GM18517 (cell line): ENCODE data around the gene SETD2.
"Not testable (repeated sequence)": the region's sequence is repeated elsewhere in the genome, so short reads cannot be mapped to it uniquely, and the experiment has no call there.

Experiments
- ATAC-seq: cut with Tn5 transposase; IDR thresholded peaks from one replicate; pipeline ENCODE4 v1.9.1; 2021; ENCODE audit warnings: mild to moderate bottlenecking, moderate library complexity; ENCODE audit not compliant: unreplicated experiment

SETD2 gene

DNA sequence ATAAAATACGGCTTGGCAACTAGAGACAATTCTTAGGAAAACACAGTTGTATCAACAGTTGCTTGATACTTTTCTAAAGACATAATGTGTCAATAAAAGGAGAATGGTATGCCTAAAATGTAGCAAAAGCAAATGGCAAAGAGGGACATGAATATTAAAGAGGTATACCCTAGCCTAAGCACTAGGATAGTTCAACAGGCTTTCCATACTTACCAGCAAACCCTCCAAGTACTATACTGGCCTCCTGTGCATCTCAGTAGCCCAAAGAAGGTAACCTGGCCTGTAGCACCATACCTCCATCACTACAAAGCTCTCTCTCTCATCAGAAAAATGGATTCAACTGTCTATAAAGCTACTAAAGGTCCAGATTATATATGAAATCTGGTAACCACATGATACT, 7.5 kb downstream of the SETD2 start:
- no peak for ATAC-seq

- no peak for ATAC-seq
Observed at GRCh38 chr3:47152578-47152977, 11.3 kb downstream of the SETD2 start.

DNA sequence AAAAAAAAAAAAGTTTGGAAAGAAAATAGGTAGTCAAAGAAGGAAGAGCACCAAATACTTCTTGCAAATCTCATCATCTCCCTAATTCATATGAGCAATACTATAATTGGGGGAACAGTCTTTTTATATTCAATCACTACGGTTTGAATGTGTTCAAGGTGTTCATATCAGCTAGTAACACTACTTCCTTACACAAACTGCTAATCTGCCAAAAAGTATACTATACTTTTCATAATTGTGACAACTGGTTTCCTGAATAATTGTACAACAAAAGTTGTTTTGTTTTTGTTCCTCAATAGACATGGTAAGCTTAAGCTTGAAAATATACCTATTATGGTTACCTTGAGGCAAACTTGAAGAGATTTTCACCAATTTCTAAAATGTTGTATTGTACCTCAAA, 12.1 kb downstream of the SETD2 start:
- no peak for ATAC-seq

- ATAC-seq = no peak
Observed at GRCh38 chr3:47149339-47149933, 14.5 kb downstream of the SETD2 start.

DNA sequence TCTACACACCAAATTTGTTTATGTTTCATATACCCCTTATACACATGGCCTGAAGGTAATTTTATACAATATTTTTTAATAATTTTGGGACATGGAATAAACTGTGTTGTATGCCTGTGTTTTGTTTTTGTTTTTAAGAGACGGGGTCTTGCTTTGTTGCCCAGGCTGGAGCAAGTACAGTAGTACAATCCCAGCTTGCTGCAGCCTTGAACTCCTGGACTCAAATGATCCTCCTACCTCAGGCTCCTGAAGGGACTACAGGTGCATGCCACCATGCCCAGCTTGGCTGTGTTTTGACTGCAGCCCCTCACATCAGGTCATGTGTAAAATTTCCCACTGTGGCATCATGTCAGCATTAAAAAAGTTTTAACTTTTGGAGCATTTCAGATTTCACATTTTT, 18.6 kb downstream of the SETD2 start:
- no peak for ATAC-seq

DNA sequence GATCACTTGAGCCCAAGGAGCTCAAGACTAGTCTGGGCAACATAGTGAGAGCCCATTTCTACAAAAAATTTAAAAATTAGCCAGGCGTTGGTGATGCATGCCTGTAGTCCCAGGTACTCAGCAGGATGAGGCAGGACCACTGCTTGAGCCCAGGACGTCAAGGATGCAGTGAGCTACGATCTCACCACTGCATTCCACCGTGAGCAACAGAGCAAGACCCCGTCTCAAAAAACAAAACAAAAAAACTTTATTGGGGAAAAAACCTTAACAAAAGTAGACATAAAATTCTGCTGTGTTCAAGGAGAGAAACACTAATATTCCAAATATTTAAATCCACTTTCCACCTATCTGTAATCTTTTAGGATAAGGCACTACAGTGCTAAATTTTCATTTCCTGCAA, 20.8 kb downstream of the SETD2 start:
- ATAC-seq = no peak

DNA sequence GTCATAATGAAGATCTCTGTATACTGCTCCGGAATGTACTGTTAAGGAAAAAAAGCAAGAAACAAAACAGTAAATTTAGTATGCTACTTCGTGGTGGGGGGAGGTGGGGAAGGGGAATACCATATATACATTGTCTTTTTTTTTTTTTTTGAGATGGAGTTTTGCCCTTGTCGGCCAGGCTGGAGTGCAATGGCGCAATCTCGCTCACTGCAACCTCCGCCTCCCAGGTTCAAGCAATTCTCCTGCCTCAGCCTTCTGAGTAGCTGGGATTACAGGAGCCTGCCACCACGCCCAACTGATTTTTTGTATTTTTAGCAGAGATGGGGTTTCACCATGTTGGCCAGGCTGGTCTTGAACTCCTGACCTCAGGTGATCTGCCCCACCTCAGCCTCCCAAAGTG, 21.4 kb downstream of the SETD2 start:
- ATAC-seq = not testable (repeated sequence)

DNA sequence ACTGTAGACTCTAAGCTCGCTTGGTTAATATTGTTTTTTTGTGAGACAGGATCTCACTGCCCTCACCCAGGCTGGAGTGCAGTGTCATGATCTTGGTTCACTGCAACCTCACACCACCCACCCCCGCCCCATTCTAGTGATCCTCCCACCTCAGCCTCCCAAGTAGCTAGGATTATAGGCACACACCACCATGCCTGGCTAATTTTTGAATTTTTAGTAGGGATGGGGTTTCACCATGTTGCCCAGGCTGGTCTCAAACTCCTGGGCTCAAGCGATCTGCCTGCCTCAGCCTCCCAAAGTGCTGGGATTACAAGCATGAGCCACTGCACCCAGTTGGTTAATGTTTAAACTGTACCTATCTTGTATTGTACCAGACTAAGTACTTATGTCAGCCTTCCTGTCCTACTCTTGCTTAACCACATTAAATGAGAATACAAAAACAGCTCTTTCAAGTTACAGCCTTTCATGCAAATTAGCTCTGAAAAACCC, 22.9 kb downstream of the SETD2 start:
- peak; percentile 94 for ATAC-seq

- ATAC-seq = not testable (repeated sequence)
Observed at GRCh38 chr3:47140553-47140952, 23.4 kb downstream of the SETD2 start.

DNA sequence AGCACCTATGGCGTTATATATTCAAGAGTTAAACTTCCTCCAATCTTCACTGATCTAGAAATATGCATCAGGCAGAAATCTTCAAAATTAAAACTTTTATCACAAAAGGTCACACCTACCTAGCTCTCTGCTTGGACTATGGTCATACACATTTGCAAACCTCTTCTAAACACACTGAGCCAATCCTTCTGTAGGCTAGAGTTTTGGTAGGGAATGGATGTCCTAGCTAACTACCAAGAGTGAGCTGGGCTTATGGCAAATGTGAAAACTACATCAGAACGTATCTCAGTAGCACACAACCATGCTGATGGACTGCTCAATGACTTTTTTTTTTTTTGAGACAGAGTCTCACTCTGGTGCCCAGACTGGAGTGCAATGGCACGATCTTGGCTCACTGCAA, 29.6 kb downstream of the SETD2 start:
- no peak for ATAC-seq

GRCh38 chr3:47133641-47134040, 30.3 kb downstream of the SETD2 start:
- ATAC-seq = no peak

DNA sequence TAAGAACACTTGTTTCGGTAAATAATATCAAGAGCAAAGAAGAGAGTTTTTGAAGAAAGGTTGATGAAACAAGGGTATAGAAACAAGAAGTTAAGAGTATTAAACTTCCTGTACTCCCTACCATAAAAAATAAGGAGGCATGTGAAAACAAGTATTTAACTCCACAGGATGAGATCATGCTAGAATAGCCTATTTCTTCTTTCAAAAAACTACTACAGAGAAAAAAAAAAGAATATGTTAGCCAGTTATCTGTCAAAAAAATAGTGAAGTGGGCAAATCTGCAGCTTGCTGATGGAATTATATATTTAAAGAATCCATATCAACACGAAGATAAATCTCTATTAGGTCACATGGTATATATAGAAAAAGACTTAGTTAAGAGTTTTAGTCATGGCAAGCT, 33.4 kb downstream of the SETD2 start:
- ATAC-seq = no peak

GRCh38 chr3:47128137-47128536, 35.8 kb downstream of the SETD2 start:
- no peak for ATAC-seq

- no peak for ATAC-seq
Observed at GRCh38 chr3:47123857-47124256, 40.1 kb downstream of the SETD2 start.

DNA sequence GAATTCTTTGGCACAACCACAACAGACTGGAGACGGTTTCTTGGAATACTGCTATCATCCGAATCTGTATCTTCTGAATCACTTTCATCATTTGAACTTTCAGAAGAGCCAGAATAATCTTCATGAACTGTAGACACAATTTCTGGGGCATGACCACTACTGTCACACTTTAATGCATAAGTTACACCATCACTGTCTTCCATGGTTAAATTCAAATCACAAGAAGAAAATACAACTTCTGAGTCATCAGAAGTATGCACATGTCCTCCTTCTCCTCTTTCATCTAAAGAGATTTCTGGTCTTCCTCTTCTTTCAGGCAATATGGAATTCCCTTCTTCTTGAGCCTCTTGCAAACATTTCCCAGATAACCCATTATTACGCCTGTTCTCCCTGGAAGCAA, 42.5 kb downstream of the SETD2 start:
- no peak for ATAC-seq

GRCh38 chr3:47120138-47120537, 43.8 kb downstream of the SETD2 start:
- no peak for ATAC-seq

- not testable (repeated sequence) for ATAC-seq
Observed at GRCh38 chr3:47119387-47119786, 44.5 kb downstream of the SETD2 start.

GRCh38 chr3:47117807-47118364, 46.0 kb downstream of the SETD2 start:
- no peak for ATAC-seq

DNA sequence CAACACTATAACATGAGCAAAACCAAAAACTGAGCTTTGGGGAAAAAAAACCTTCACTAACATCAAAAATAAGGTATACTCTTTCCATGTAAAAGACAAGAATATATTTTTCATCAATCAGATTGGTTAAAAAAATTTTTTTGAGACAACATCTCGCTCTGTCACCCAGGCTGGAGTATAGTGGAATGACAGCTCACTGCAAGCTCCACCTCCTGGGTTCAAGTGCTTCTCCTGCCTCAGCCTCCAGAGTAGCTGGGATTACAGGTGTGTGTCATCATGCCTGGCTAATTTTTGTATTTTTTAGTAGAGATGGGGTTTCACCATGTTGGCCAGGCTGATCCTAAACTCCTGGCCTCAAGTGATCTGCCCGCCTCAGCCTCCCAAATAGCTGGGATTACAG, 48.4 kb downstream of the SETD2 start:
- ATAC-seq = not testable (repeated sequence)

DNA sequence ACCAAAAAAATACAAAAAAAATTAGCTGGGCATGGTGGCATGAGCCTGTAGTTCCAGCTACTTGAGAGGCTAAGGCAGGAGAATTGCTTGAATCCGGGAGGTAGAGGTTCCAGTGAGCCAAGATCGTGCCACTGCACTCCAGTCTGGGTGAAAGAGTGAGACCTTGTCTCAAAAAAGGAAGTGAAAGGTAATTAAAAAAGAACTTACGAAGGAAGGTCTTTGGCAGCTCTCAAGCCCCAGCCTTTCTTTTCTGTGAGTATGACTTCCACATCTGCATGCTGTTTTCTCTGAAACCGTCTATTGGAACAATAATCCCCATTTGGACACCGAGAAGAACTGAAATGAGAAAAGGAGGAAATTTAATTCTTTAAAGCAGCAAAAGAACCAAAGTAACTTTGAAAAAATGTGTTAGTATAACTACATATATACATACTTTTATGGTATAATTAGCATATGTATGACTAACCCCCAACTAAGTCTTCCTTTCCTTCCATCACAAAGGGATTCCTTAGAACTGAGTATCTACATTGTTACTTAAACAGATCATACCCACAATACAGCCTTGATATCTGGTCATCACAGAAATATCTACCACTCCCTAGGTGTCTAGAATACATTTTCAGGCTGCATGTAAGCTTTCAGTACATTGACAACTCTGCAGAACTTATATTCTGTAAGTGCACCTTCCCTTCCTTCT, 50.1 kb downstream of the SETD2 start:
- ATAC-seq = no peak

DNA sequence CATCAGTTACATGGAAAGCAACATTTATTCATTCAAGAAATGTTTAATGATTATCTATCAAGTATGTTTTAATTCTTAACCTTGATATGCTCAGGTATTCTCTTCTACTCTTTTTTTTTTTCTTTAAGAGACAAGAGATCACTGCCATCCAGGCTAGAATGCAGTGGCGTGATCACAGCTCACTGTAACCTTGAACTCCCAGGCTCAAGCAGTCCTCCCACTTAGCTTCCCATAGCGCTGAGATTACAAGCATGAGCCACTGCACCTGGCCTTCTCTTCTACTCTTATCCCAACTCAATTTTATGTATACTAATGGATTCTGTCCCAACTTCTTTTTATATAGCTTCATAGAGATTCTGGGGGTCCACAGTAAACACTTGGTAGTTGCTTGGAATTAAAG, 50.9 kb downstream of the SETD2 start:
- ATAC-seq = no peak

DNA sequence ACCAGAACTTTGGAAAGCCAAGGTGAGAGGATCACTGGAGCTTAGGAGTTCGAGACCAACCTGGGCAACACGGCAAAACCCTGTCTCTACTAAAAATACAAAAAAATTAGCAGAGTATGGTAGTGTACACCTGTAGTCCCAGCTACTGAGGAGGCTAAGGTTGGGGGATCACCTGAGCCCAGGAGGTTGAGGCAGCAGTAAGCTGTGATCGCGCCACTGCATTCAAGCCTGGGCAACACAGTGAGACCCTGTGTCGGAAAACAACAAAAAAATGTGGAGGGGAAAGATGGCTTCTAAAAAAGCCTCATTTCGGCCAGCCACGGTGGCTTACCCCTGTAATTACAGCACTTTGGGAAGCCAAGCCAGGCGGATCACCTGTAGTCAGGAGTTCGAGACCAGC, 54.5 kb downstream of the SETD2 start:
- no peak for ATAC-seq
